Endothelial cell of umbilical vein (primary cell): ENCODE results near the gene PLXNA4. TPM values are rescaled to one million over a fixed set of nuclear protein-coding genes. Genes with fewer than 3 reads are reported as not detected.
A peak's percentile ranks its signal among the peaks of the same experiment; 100 is the strongest.

Source experiments
- BruUV-seq: library from RNA; stranded (reverse); fragments of 400-500 nt; replicated peaks from 2 replicates; lab custom pipeline; 2021; lab: Mats Ljungman, UMichigan
- CTCF ChIA-PET: fragments of 300-600, 350-600 bp; sonication (Branson Sonifier 250); formaldehyde crosslinking; loops from one replicate; lab custom pipeline; 2021; ENCODE audit warnings: antibody characterized with exemption, inconsistent platforms; lab: Charles Lee
- POLR2A ChIA-PET: fragments of 300-600, 350-600 bp; sonication (Branson Sonifier 250); formaldehyde crosslinking; loops from one replicate; lab custom pipeline; 2021; ENCODE audit warnings: antibody characterized with exemption, inconsistent platforms; lab: Charles Lee
- DNase-seq: peaks from one replicate; pipeline ENCODE4 v3.0.0-alpha.2; 2011; ENCODE audit warnings: low read depth, low spot score
- FAIRE-seq: peaks from 2 replicates; lab custom pipeline; 2011; peaks lifted over from hg19 to GRCh38; lab: Jason Lieb, UNC
- H2AFZ ChIP-seq: 2 replicates; pipeline ENCODE4 v1.6.0; 2012; ENCODE audit warnings: low read depth, low read length, control low read depth, inconsistent platforms
- H3K27ac ChIP-seq: 2 replicates; pipeline ENCODE4 v1.5.1; 2011; ENCODE audit warnings: low read depth, mild to moderate bottlenecking, control low read depth, low read length, moderate library complexity; ENCODE audit not compliant: insufficient read depth
- H3K27me3 ChIP-seq, 2 experiments: 2 replicates each; pipeline versions ENCODE4 v1.6.0 to v1.6.1; 2011; ENCODE audit warnings: low read length in 2 of 2, mixed read lengths in 1 of 2; ENCODE audit not compliant: control insufficient read depth in 2 of 2, insufficient read depth in 2 of 2
- H3K36me3 ChIP-seq, 2 experiments: 2 replicates in 1 of 2; 3 replicates in 1 of 2; pipeline ENCODE4 v1.5.1; 2011; ENCODE audit warnings: low read length in 2 of 2, mild to moderate bottlenecking in 1 of 2, moderate library complexity in 1 of 2; ENCODE audit not compliant: control insufficient read depth in 2 of 2, insufficient read depth in 2 of 2; ENCODE audit errors: extremely low read depth in 1 of 2
- H3K4me1 ChIP-seq: 3 replicates; pipeline ENCODE4 v1.5.1; 2011; ENCODE audit warnings: mild to moderate bottlenecking, low read length; ENCODE audit not compliant: control insufficient read depth, insufficient read depth; ENCODE audit errors: extremely low read depth
- H3K4me2 ChIP-seq: 2 replicates; pipeline ENCODE4 v1.6.1; 2011; ENCODE audit warnings: low read length, control low read depth, mixed read lengths; ENCODE audit not compliant: insufficient read depth
- H3K4me3 ChIP-seq, 3 experiments: fragments of 200-600 bp in 1 of 3; sonication (generic), shearing (Covaris generic) in 1 of 3; replicated peaks in 1 of 3; 2 replicates each; pipeline ENCODE4 v1.5.1; 2011 to 2016; ENCODE audit warnings: control low read depth in 3 of 3, low read length in 3 of 3, mild to moderate bottlenecking in 2 of 3, inconsistent platforms in 1 of 3, low read depth in 1 of 3, moderate library complexity in 1 of 3; ENCODE audit not compliant: insufficient read depth in 1 of 3
- H3K79me2 ChIP-seq: 2 replicates; pipeline ENCODE4 v1.6.0; 2012; ENCODE audit warnings: low read length, inconsistent platforms; ENCODE audit not compliant: control insufficient read depth, insufficient read depth
- H3K9ac ChIP-seq: replicated peaks from 2 replicates; pipeline ENCODE3; 2011; ENCODE audit warnings: low read length, control low read depth; ENCODE audit not compliant: insufficient read depth; ENCODE audit errors: extremely low read depth
- H3K9me1 ChIP-seq: replicated peaks from 3 replicates; pipeline ENCODE4 v1.6.0; 2011; ENCODE audit warnings: mild to moderate bottlenecking, low read length; ENCODE audit not compliant: control insufficient read depth, insufficient read depth; ENCODE audit errors: extremely low read depth
- H3K9me3 ChIP-seq: replicated peaks from 2 replicates; pipeline ENCODE4 v1.5.1; 2012; ENCODE audit warnings: low read length, inconsistent platforms; ENCODE audit not compliant: control insufficient read depth, insufficient read depth
- H4K20me1 ChIP-seq: replicated peaks from 2 replicates; pipeline ENCODE3; 2011; ENCODE audit warnings: mild to moderate bottlenecking, low read length; ENCODE audit not compliant: control insufficient read depth, insufficient read depth; ENCODE audit errors: extremely low read depth
- EZH2 ChIP-seq: IDR thresholded peaks from 2 replicates; pipeline ENCODE4 v1.6.1; 2012; ENCODE audit warnings: borderline replicate concordance, low read depth, mild to moderate bottlenecking, moderate library complexity, low read length, inconsistent platforms; ENCODE audit not compliant: severe bottlenecking
- FOS ChIP-seq: IDR thresholded peaks from 2 replicates; pipeline ENCODE4 v1.6.1; 2011; ENCODE audit warnings: mild to moderate bottlenecking, low read length, moderate library complexity, borderline replicate concordance; ENCODE audit not compliant: insufficient read depth
- GATA2 ChIP-seq: IDR thresholded peaks from 2 replicates; pipeline ENCODE4 v1.7.0; 2011; ENCODE audit warnings: low read depth, mild to moderate bottlenecking, moderate library complexity, mixed read lengths, low read length; ENCODE audit not compliant: insufficient read length, insufficient read depth
- MYC ChIP-seq: IDR thresholded peaks from one replicate; pipeline ENCODE4 v1.6.1; 2011; ENCODE audit warnings: mild to moderate bottlenecking, low read depth, low read length
- POLR2A ChIP-seq: IDR thresholded peaks from 2 replicates; pipeline ENCODE4 v1.6.1; 2012; ENCODE audit warnings: low read depth, mild to moderate bottlenecking, control low read depth, low read length
- dilution Hi-C: fragments of 300-500 bp; cut with MboI; formaldehyde crosslinking; loops from one replicate; pipeline ENCODE4 v1.15.0; 2019; ENCODE audit warnings: low sequenced_read_pairs; ENCODE audit not compliant: extremely low pct_ligation_motif_present
- intact Hi-C: fragments of 100-400 bp; cut with micrococcal nuclease; formaldehyde crosslinking; loops from one replicate; pipeline ENCODE4 v1.10.0; 2022
- polyA plus RNA-seq, 4 experiments: library from polyadenylated mRNA; depleted of rRNA in 3 of 4; stranded (reverse) in 3 of 4; unstranded in 1 of 4; fragments of >200 nt; gene quantifications; 2 replicates each; pipeline versions ENCODE4 v1.2.1 to v1.2.3, GENCODE V29; 2011 to 2012; ENCODE audit warnings: missing spikeins in 1 of 4
- total RNA-seq: library from RNA; stranded (reverse); gene quantifications from 2 replicates; pipeline ENCODE4 v1.2.3, GENCODE V29; 2021
- TF ChIP-seq, protein P1 (sequence below): IDR thresholded peaks from 2 replicates; pipeline ENCODE4 v1.6.1; 2011; ENCODE audit not compliant: insufficient read depth, insufficient read length
- TF ChIP-seq, protein P2 (sequence below), 2 donors: IDR thresholded peaks; 1 replicate in 1 of 2; 2 replicates in 1 of 2; pipeline ENCODE4 v1.5.1; 2011; ENCODE audit warnings: low read length in 2 of 2, mild to moderate bottlenecking in 2 of 2, moderate library complexity in 2 of 2, control low read depth in 1 of 2, inconsistent platforms in 1 of 2, low read depth in 1 of 2; ENCODE audit not compliant: insufficient read depth in 1 of 2; ENCODE audit errors: extremely low read depth in 1 of 2

PLXNA4 gene
- total and polyA plus RNA-seq, 2 donors (not counting 3 experiments of a cell fraction or from before 2014, with no cell fraction given) = 12.1 to 20.4 TPM

DNA sequence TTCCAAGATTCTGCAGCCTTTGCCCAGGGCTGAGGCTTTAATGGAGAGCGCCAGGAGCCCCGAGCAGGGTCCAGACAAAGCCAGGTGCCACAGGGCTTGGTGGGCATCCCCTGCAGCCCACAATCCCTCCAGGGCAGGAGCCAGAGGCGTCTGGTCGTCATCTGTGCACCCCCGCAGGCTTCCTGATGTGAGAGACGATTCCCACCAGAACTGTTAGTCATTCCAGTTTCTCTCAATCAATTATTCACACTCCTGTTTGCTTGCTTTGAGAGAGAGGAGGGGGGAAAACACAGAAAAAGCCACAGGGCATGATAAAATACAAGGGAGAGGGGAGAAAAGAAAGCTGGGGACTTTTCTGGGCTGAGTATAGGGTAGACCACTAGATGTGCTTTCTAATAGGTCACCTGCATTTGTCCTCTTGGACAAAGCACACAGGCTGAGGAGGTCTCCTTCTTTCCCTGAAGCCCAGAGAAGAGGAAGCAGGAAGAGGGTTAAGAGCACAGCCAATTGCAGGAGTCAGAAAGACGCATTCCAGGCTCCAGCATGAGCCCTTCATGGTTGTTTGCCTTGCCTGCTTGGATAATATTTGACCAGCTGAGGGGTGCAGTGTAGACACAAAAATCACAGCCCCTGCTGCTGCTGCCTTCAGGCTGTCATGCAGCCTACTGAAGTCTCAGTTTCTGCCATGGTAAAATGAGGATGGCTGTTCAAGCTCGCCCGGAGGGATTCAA lies 194.4 kb downstream of the PLXNA4 start:
- TF ChIP-seq, protein P1, sequence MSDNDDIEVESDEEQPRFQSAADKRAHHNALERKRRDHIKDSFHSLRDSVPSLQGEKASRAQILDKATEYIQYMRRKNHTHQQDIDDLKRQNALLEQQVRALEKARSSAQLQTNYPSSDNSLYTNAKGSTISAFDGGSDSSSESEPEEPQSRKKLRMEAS = no peak
- TF ChIP-seq POLR2A (no peak), MYC (no peak), EZH2 (no peak), FOS (no peak), GATA2 (no peak)
- TF ChIP-seq, protein P2, sequence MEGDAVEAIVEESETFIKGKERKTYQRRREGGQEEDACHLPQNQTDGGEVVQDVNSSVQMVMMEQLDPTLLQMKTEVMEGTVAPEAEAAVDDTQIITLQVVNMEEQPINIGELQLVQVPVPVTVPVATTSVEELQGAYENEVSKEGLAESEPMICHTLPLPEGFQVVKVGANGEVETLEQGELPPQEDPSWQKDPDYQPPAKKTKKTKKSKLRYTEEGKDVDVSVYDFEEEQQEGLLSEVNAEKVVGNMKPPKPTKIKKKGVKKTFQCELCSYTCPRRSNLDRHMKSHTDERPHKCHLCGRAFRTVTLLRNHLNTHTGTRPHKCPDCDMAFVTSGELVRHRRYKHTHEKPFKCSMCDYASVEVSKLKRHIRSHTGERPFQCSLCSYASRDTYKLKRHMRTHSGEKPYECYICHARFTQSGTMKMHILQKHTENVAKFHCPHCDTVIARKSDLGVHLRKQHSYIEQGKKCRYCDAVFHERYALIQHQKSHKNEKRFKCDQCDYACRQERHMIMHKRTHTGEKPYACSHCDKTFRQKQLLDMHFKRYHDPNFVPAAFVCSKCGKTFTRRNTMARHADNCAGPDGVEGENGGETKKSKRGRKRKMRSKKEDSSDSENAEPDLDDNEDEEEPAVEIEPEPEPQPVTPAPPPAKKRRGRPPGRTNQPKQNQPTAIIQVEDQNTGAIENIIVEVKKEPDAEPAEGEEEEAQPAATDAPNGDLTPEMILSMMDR (IDR thresholded peaks at IDR 0.05; ENCODE audit: extremely low read depth in 1 of 2, insufficient read depth in 1 of 2, low read depth in 1 of 2, low read length in 2 of 2) = no peak
- CTCF ChIA-PET = interaction anchor here (0.7 to 1.2 kb wide), 3 partner anchors 15 to 199 kb away, joined by 3 read pairs; no protein-coding TSS in a partner anchor
- H4K20me1 ChIP-seq = no peaks in the 10 kb centered on the region
- no peaks in the 10 kb centered on the region for H3K9me3 ChIP-seq
- no peaks in the 10 kb centered on the region for H3K27me3 ChIP-seq
- no peak overlapping the region for H3K4me3 ChIP-seq
- DNase-seq (peak; percentile 52), FAIRE-seq (peak; percentile 50)
- H3K9me1 ChIP-seq = no peaks in the 10 kb centered on the region
- no peak overlapping the region for H3K9ac ChIP-seq
- POLR2A ChIA-PET = no interaction called here
- H3K36me3 ChIP-seq = no peaks in the 10 kb centered on the region
- no peak overlapping the region for H3K4me2 ChIP-seq
- H3K79me2 ChIP-seq = no peaks in the 10 kb centered on the region
- intact Hi-C loops = no loop called here
- H3K4me1 ChIP-seq = peaks cover 14% of the 10 kb centered on the region
- H3K27ac ChIP-seq = no peak overlapping the region
- peak overlapping the region; percentile 20 for H2AFZ ChIP-seq
- dilution Hi-C loops = no loop called here
- BruUV-seq = no TSS peak
